Mucosa of descending colon (tissue), 3 donors: Measurements from ENCODE around the gene CRHR1. TPM values are rescaled to one million over a fixed set of nuclear protein-coding genes. Genes with fewer than 3 reads are reported as not detected.

Experiments
- ATAC-seq: fragments of 200-7000 bp; cut with Tn5 transposase; one replicate; pipeline ENCODE4 v1.9.1; 2020; ENCODE audit warnings: mild to moderate bottlenecking, moderate library complexity
- DNase-seq, 3 donors: peaks; one replicate each; pipeline ENCODE4 v3.0.0-alpha.2; 2020
- H3K36me3 ChIP-seq: fragments of 200-600 bp; one replicate; pipeline ENCODE4 v1.8.0; 2021; ENCODE audit warnings: low read depth, mild to moderate bottlenecking
- H3K4me1 ChIP-seq: fragments of 200-600 bp; one replicate; pipeline ENCODE4 v1.8.0; 2021; ENCODE audit warnings: low read depth, mild to moderate bottlenecking
- H3K4me3 ChIP-seq: fragments of 200-600 bp; one replicate; pipeline ENCODE4 v1.8.0; 2021; ENCODE audit warnings: mild to moderate bottlenecking
- H3K9me3 ChIP-seq: fragments of 200-600 bp; one replicate; pipeline ENCODE4 v1.8.0; 2021; ENCODE audit warnings: mild to moderate bottlenecking
- intact Hi-C, 2 donors: fragments of 100-400 bp; cut with DNase I in 1 of 2; cut with micrococcal nuclease in 1 of 2; formaldehyde crosslinking; loops; one replicate each; pipeline versions ENCODE4 v1.11.0 to v1.11.1; 2022; cut with DNase I, micrococcal nuclease
- total RNA-seq, 3 donors: library from RNA; stranded (reverse); fragmentation: NEBNext Ultra II Directional in 2 of 3; extraction: Animal tissue kit (Norgen Biotek cat#: 25700) in 2 of 3; gene quantifications; one replicate each; pipeline versions ENCODE4 v1.2.1 to v1.2.4, GENCODE V29; 2021 to 2023
- TF ChIP-seq, protein P1 (sequence below): fragments of 200-600 bp; IDR thresholded peaks from one replicate; pipeline ENCODE4 v1.8.0; 2022; ENCODE audit warnings: antibody characterized with exemption, mild to moderate bottlenecking
- donor health status: DM: no; HTN: no; CAD: no; lungs with moderate emphysema.
- donor health status: DM: no; HTN: no; CAD: no.
- donor health status: DM: no; HTN: yes; CAD: no.

CRHR1 gene
- total RNA-seq, 3 donors from 2014 or later: not detected

DNA sequence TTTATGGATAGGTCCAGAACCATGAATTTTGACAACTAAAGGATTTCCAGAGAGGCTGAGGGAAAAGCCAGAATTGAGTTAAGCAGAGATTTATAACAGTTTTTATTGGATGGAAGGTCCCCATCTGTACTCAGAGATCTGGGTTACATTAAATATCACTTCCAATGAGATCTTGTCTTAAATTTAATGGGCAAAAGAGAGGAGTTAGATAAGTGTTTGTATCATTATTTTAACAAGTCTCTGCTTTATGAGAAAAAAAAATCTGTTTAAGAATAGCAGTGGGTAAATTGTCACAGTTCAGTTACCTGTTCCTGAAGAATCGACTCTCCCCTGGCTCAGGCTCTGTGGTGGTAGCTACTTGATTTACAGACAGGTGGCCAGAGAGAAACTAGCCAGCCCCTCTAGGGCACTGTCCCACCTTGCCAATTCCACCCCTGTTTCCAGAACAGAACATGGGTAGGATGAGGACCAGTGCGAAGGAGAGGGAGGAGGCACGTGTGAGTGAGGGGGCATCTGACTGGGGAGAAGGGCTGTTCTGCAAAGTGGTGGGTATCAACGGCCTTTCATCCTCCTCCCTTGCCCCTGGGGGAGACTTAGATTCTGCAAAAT, 22.1 kb upstream of the CRHR1 start:
- Histone ChIP-seq H3K36me3 (no peaks in the 10 kb centered on the region), H3K9me3 (no peaks in the 10 kb centered on the region), H3K4me1 (no peaks in the 10 kb centered on the region), H3K4me3 (no peak overlapping the region)
- intact Hi-C loops: no loop called here
- DNase-seq: no peak
- ATAC-seq: no peak
- TF ChIP-seq, protein P1, sequence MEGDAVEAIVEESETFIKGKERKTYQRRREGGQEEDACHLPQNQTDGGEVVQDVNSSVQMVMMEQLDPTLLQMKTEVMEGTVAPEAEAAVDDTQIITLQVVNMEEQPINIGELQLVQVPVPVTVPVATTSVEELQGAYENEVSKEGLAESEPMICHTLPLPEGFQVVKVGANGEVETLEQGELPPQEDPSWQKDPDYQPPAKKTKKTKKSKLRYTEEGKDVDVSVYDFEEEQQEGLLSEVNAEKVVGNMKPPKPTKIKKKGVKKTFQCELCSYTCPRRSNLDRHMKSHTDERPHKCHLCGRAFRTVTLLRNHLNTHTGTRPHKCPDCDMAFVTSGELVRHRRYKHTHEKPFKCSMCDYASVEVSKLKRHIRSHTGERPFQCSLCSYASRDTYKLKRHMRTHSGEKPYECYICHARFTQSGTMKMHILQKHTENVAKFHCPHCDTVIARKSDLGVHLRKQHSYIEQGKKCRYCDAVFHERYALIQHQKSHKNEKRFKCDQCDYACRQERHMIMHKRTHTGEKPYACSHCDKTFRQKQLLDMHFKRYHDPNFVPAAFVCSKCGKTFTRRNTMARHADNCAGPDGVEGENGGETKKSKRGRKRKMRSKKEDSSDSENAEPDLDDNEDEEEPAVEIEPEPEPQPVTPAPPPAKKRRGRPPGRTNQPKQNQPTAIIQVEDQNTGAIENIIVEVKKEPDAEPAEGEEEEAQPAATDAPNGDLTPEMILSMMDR: no peak

GRCh38 chr17:45763182-45763581, 20.9 kb upstream of the CRHR1 start:
- TF ChIP-seq, protein P1: no peak
- no peaks in the 10 kb centered on the region for H3K36me3 ChIP-seq
- ATAC-seq (no peak), DNase-seq (no peak)
- intact Hi-C loops: no loop called here
- no peak overlapping the region for H3K4me3 ChIP-seq
- H3K4me1 ChIP-seq: no peaks in the 10 kb centered on the region
- H3K9me3 ChIP-seq: no peaks in the 10 kb centered on the region

DNA sequence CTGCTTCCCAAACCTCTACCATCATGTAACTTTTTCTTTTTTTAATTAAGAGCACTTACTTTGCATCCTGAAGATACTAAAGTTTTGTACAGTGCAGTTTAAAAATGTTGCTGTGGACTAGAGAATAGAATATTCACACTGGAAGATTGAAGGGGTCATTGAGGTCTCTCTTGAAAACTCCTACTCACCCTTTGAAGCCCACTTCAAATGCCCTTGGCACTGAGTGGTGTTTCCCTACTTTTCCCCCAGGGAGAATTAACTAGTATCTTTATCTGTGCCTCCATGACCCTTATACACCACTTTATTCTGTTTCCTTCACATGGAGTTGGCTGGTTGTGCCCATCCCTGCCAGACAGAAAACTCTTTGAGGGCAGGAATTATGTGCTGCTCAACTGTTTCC, 19.6 kb upstream of the CRHR1 start:
- TF ChIP-seq, protein P1: no peak
- Histone ChIP-seq H3K4me1 (no peaks in the 10 kb centered on the region), H3K9me3 (no peaks in the 10 kb centered on the region), H3K36me3 (no peaks in the 10 kb centered on the region), H3K4me3 (no peak overlapping the region)
- ATAC-seq: no peak
- DNase-seq: no peak
- intact Hi-C loops: no loop called here

DNA sequence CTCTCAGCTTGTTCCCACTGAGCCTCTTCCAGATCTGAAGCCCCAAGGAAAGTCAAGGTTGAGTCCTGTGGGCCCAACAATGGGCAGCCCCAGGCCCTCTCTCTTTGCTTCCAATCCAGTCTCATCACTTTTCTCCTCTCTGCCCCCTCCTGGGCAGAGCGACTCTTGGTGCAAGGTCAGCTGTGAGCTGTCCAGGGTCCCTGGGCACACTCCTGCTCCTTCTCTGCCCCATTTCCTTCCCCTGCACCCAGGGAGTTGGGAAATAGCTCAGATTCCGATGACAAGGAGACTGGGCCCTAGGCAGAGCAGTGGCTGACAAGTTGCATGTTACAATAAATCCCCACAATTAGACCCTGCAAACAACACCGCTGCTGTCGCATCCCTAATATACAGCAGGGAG, 16.1 kb upstream of the CRHR1 start:
- no peaks in the 10 kb centered on the region for H3K4me1 ChIP-seq
- no peaks in the 10 kb centered on the region for H3K9me3 ChIP-seq
- TF ChIP-seq, protein P1: no peak
- H3K4me3 ChIP-seq: no peak overlapping the region
- no peaks in the 10 kb centered on the region for H3K36me3 ChIP-seq
- no peak for DNase-seq
- ATAC-seq: no peak
- intact Hi-C loops: no loop called here

GRCh38 chr17:45770632-45771270, 13.4 kb upstream of the CRHR1 start:
- H3K4me3 ChIP-seq: no peak overlapping the region
- H3K9me3 ChIP-seq: no peaks in the 10 kb centered on the region
- no peak for ATAC-seq
- TF ChIP-seq, protein P1: no peak
- no peaks in the 10 kb centered on the region for H3K36me3 ChIP-seq
- intact Hi-C loops: no loop called here
- H3K4me1 ChIP-seq: no peaks in the 10 kb centered on the region
- no peak for DNase-seq
